ENCODE measurements around the gene LRRC47. TPM values are rescaled to one million over a fixed set of nuclear protein-coding genes. Genes with fewer than 3 reads are reported as not detected.

LRRC47 gene
- total and polyA plus RNA-seq, 12 donors = 16.9 to 58.3 (median 44.7) TPM

DNA sequence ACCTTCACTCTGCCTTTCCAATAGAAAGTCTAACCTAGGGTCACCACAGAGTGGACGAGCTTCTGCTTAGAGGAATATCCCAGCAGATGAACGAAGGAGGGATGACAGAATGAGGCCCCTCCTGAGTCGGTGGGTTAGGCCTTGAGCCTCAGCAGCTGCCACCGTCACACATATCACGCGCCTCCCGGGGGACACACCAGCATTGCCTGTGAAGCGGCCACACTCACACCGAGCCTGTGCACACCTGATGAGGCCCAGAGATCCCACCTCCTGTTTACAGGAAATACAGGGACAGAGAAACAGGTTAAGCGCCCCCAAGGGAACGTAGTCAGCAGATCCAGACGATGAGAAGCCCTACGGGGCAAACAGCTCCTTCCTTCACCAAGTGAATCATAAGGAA, 25.1 kb upstream of the LRRC47 start:
- H3K9me3 ChIP-seq (replicated peaks in 1 of 3) = no peaks in the 10 kb centered on the region
- 85 to 90% (median 87%) methylated on average over 11 to 13 of the region's 13 CpGs for WGBS, 4 donors
- no peaks in the 10 kb centered on the region for H3K4me1 ChIP-seq (replicated peaks in 1 of 2)
- DNase-seq = no peak
- no peaks in the 10 kb centered on the region for H3K27me3 ChIP-seq
- TF ChIP-seq, protein P1, sequence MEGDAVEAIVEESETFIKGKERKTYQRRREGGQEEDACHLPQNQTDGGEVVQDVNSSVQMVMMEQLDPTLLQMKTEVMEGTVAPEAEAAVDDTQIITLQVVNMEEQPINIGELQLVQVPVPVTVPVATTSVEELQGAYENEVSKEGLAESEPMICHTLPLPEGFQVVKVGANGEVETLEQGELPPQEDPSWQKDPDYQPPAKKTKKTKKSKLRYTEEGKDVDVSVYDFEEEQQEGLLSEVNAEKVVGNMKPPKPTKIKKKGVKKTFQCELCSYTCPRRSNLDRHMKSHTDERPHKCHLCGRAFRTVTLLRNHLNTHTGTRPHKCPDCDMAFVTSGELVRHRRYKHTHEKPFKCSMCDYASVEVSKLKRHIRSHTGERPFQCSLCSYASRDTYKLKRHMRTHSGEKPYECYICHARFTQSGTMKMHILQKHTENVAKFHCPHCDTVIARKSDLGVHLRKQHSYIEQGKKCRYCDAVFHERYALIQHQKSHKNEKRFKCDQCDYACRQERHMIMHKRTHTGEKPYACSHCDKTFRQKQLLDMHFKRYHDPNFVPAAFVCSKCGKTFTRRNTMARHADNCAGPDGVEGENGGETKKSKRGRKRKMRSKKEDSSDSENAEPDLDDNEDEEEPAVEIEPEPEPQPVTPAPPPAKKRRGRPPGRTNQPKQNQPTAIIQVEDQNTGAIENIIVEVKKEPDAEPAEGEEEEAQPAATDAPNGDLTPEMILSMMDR (IDR thresholded peaks at IDR 0.05) = no peak
- no peak for TF ChIP-seq POLR2A (IDR thresholded peaks at IDR 0.05)
- intact Hi-C loops (cut with DNase I) = no loop called here
- H3K4me3 ChIP-seq = no peak overlapping the region
- H3K27ac ChIP-seq = no peak overlapping the region
- peaks cover 0 to 60% of the 10 kb centered on the region in 2 donors for H3K36me3 ChIP-seq (replicated peaks in 1 of 2)

DNA sequence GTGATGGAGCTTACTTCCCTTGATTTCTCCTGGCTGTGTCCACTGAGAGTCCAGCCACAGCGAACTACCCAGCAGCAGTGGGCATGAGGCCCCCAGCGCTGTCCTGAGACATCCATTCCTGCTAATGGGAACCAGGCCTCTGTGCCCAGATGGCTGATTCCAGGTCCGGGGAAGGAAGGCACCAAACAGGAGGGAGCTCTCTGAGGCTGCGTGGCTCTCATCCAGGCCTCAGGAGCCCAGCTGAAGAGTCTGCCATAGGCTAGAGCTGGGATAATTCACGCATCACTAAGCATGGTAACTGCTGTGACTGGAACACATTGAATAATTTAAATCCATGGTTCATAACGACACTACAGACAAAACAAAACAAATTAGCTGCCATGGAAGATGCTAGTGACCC, 24.7 kb upstream of the LRRC47 start:
- no peak for DNase-seq
- Histone ChIP-seq H3K27me3 (no peaks in the 10 kb centered on the region), H3K4me1 (replicated peaks in 1 of 2) (no peaks in the 10 kb centered on the region), H3K9me3 (replicated peaks in 1 of 3) (no peaks in the 10 kb centered on the region), H3K4me3 (no peak overlapping the region), H3K27ac (no peak overlapping the region), H3K36me3 (replicated peaks in 1 of 2) (peaks cover 0 to 60% of the 10 kb centered on the region in 2 donors)
- no peak for TF ChIP-seq POLR2A (IDR thresholded peaks at IDR 0.05)
- TF ChIP-seq, protein P1 (IDR thresholded peaks at IDR 0.05) = no peak
- intact Hi-C loops (cut with DNase I) = no loop called here
- 85 to 94% (median 89%) methylated on average over 5 to 6 of the region's 6 CpGs for WGBS, 4 donors

DNA sequence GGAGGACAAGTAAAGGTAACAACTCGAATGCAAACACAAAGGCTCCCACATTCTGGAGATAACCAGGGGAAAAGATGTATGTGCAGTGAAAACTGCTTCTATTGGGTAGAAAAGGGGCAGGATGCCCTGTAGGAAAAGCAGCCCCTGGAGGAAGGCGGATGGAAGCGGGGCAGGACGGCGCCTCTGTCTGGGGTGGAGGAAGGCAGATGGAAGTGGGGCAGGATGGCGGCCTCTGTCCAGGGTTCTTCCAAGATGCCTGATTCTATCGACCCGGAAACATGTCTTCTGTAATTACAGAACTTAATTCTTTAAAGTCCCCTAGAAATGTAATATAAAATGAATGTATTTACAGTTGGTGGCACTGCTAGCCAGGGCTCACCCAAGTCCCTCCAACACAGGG, 24.0 kb upstream of the LRRC47 start:
- no peak overlapping the region for H3K27ac ChIP-seq
- no peak for TF ChIP-seq POLR2A (IDR thresholded peaks at IDR 0.05)
- TF ChIP-seq, protein P1 (IDR thresholded peaks at IDR 0.05) = no peak
- DNase-seq = no peak
- no peaks in the 10 kb centered on the region for H3K4me1 ChIP-seq (replicated peaks in 1 of 2)
- intact Hi-C loops (cut with DNase I) = no loop called here
- no peaks in the 10 kb centered on the region for H3K9me3 ChIP-seq (replicated peaks in 1 of 3)
- WGBS, 4 donors = 89 to 97% (median 92%) methylated on average over 8 of the region's 8 CpGs
- H3K36me3 ChIP-seq (replicated peaks in 1 of 2) = peaks cover 0 to 60% of the 10 kb centered on the region in 2 donors
- no peaks in the 10 kb centered on the region for H3K27me3 ChIP-seq
- no peak overlapping the region for H3K4me3 ChIP-seq

DNA sequence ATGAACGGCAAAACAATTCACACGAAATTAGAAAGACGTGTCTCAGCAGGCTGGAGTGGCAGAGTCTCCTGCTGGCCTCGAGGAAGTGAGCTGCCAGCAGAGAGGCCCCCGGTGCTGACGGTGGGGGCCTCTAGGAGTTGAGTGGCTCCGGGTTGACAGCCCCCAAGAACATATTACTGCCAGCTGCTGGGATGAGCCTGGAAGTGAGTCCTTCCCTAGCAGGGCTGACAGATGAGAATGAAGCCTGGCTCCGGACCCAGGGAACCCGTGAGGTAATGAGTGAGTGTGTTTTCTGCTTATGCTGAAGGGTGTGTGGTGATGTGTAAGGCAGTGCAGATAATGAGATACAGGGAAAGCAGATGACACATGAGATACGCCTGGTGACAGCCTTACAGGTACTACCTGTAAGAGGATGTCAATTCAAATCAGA, 23.5 kb upstream of the LRRC47 start:
- H3K27me3 ChIP-seq = no peaks in the 10 kb centered on the region
- peak in 1 of 7 donors; percentile 3 for DNase-seq
- intact Hi-C loops (cut with DNase I) = no loop called here
- TF ChIP-seq, protein P1 (IDR thresholded peaks at IDR 0.05) = no peak
- no peak for TF ChIP-seq POLR2A (IDR thresholded peaks at IDR 0.05)
- H3K27ac ChIP-seq = no peak overlapping the region
- H3K4me3 ChIP-seq = no peak overlapping the region
- peaks cover 0 to 62% of the 10 kb centered on the region in 2 donors for H3K36me3 ChIP-seq (replicated peaks in 1 of 2)
- no peaks in the 10 kb centered on the region for H3K4me1 ChIP-seq (replicated peaks in 1 of 2)
- no peaks in the 10 kb centered on the region for H3K9me3 ChIP-seq (replicated peaks in 1 of 3)
- 72 to 76% (median 74%) methylated on average over 10 of the region's 10 CpGs for WGBS, 4 donors
